ENCODE results near the gene DLGAP1. TPM values are rescaled to one million over a fixed set of nuclear protein-coding genes. Genes with fewer than 3 reads are reported as not detected.
A peak's percentile ranks its signal among the peaks of the same experiment; 100 is the strongest.

The DLGAP1 gene
- total RNA-seq, 1 donor from 2014 or later, result 3.7 TPM

- Mint-ChIP-seq H3K9me3 (peaks cover 3% of the 10 kb centered on the region), H3K27me3 (peaks cover 6% of the 10 kb centered on the region), H3K36me3 (peaks cover 61% of the 10 kb centered on the region), H3K4me1 (ENCODE audit: unreplicated experiment) (peaks cover 54% of the 10 kb centered on the region), H3K27ac (peak overlapping the region; percentile 99), H3K4me3 (peak overlapping the region; percentile 98)
- DNase-seq (ENCODE audit: extremely low spot score, unreplicated experiment), result no peak
- TF ChIP-seq, protein P1, sequence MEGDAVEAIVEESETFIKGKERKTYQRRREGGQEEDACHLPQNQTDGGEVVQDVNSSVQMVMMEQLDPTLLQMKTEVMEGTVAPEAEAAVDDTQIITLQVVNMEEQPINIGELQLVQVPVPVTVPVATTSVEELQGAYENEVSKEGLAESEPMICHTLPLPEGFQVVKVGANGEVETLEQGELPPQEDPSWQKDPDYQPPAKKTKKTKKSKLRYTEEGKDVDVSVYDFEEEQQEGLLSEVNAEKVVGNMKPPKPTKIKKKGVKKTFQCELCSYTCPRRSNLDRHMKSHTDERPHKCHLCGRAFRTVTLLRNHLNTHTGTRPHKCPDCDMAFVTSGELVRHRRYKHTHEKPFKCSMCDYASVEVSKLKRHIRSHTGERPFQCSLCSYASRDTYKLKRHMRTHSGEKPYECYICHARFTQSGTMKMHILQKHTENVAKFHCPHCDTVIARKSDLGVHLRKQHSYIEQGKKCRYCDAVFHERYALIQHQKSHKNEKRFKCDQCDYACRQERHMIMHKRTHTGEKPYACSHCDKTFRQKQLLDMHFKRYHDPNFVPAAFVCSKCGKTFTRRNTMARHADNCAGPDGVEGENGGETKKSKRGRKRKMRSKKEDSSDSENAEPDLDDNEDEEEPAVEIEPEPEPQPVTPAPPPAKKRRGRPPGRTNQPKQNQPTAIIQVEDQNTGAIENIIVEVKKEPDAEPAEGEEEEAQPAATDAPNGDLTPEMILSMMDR (conservative IDR thresholded peaks at IDR 0.05), result no peak
These were observed 998.4 kb downstream of the DLGAP1 start for GRCh38 chr18:3456686-3457069.

- no peak for DNase-seq (ENCODE audit: extremely low spot score, unreplicated experiment)
- peak overlapping the region; percentile 99 for H3K27ac Mint-ChIP-seq
- peaks cover 54% of the 10 kb centered on the region for H3K4me1 Mint-ChIP-seq (ENCODE audit: unreplicated experiment)
- peak overlapping the region; percentile 98 for H3K4me3 Mint-ChIP-seq
- peaks cover 56% of the 10 kb centered on the region for H3K36me3 Mint-ChIP-seq
- TF ChIP-seq, protein P1 (conservative IDR thresholded peaks at IDR 0.05), result no peak
- peaks cover 8% of the 10 kb centered on the region for H3K27me3 Mint-ChIP-seq
- peaks cover 3% of the 10 kb centered on the region for H3K9me3 Mint-ChIP-seq
These were observed 999.0 kb downstream of the DLGAP1 start for GRCh38 chr18:3455907-3456685.

GRCh38 chr18:3455090-3455635, 999.9 kb downstream of the DLGAP1 start:
- no peak for DNase-seq (ENCODE audit: extremely low spot score, unreplicated experiment)
- TF ChIP-seq, protein P1 (conservative IDR thresholded peaks at IDR 0.05), result no peak
- Mint-ChIP-seq H3K36me3 (peaks cover 52% of the 10 kb centered on the region), H3K4me1 (ENCODE audit: unreplicated experiment) (peaks cover 54% of the 10 kb centered on the region), H3K9me3 (no peaks in the 10 kb centered on the region), H3K4me3 (peak overlapping the region; percentile 98), H3K27ac (peak overlapping the region; percentile 99), H3K27me3 (peaks cover 10% of the 10 kb centered on the region)

GRCh38 chr18:3454365-3455089, 1000.6 kb downstream of the DLGAP1 start:
- H3K27ac Mint-ChIP-seq, result peak overlapping the region; percentile 99
- peak overlapping the region; percentile 98 for H3K4me3 Mint-ChIP-seq

More at GRCh38 chr18:3454365-3455089, 1000.6 kb downstream of the DLGAP1 start:
- Mint-ChIP-seq H3K4me1 (ENCODE audit: unreplicated experiment) (peaks cover 54% of the 10 kb centered on the region), H3K9me3 (no peaks in the 10 kb centered on the region), H3K27me3 (peaks cover 10% of the 10 kb centered on the region), H3K36me3 (peaks cover 47% of the 10 kb centered on the region)
- no peak for DNase-seq (ENCODE audit: extremely low spot score, unreplicated experiment)
- TF ChIP-seq, protein P1 (conservative IDR thresholded peaks at IDR 0.05), result peak; percentile 83

Data from type B pancreatic cell (in vitro differentiated cells).